Stimulated activated CD8-positive, alpha-beta memory T cell treated with anti-CD3 and anti-CD28 coated beads, Interleukin-4, amount 100 ng/mL, for 1 hour (primary cell): ENCODE measurements around the gene MAB21L4.

Source experiments
- DNase-seq, 2 donors: peaks; one replicate each; pipeline ENCODE4 v3.0.0-alpha.2; 2020; ENCODE audit warnings: low read depth in 2 of 2, low spot score in 1 of 2

MAB21L4 gene

GRCh38 chr2:240913810-240914644, 18.1 kb upstream of the MAB21L4 start:
- DNase-seq, result peak; percentile 14 to 24

GRCh38 chr2:240912878-240913809, 17.2 kb upstream of the MAB21L4 start:
- no peak for DNase-seq

- DNase-seq, result no peak
These were observed 15.8 kb upstream of the MAB21L4 start for GRCh38 chr2:240911641-240912265.

GRCh38 chr2:240909216-240909974, 13.4 kb upstream of the MAB21L4 start:
- DNase-seq, result no peak

GRCh38 chr2:240906911-240907590, 11.1 kb upstream of the MAB21L4 start:
- no peak for DNase-seq

- DNase-seq, result no peak
These were observed 10.4 kb upstream of the MAB21L4 start, which contains the start of gene CROCC2 for GRCh38 chr2:240906141-240906910. CROCC2 (plus strand) TSS chr2:240906336; CDS start chr2:240906514, 178 bp downstream.

GRCh38 chr2:240905176-240905781, 9.3 kb upstream of the MAB21L4 start:
- no peak for DNase-seq

GRCh38 chr2:240904216-240905175, 8.5 kb upstream of the MAB21L4 start:
- no peak for DNase-seq

- DNase-seq, result no peak
These were observed 7.5 kb upstream of the MAB21L4 start for GRCh38 chr2:240903191-240904060.

- no peak for DNase-seq
These were observed 6.7 kb upstream of the MAB21L4 start for GRCh38 chr2:240902615-240903041.

- no peak for DNase-seq
These were observed 6.1 kb upstream of the MAB21L4 start for GRCh38 chr2:240901986-240902614.

- no peak for DNase-seq
These were observed 4.3 kb upstream of the MAB21L4 start for GRCh38 chr2:240900141-240900860.

GRCh38 chr2:240899468-240899865, 3.5 kb upstream of the MAB21L4 start:
- no peak for DNase-seq

- no peak for DNase-seq
These were observed 2.9 kb upstream of the MAB21L4 start for GRCh38 chr2:240898731-240899467.
